GM12801 (cell line): ENCODE results near the gene BZW1.

ENCODE experiments used
- TF ChIP-seq, protein P1 (sequence below): IDR thresholded peaks from one replicate; pipeline ENCODE4 v1.5.1; 2011; ENCODE audit warnings: control low read depth; ENCODE audit not compliant: insufficient read length; ENCODE audit errors: extremely low read depth

The BZW1 gene

DNA sequence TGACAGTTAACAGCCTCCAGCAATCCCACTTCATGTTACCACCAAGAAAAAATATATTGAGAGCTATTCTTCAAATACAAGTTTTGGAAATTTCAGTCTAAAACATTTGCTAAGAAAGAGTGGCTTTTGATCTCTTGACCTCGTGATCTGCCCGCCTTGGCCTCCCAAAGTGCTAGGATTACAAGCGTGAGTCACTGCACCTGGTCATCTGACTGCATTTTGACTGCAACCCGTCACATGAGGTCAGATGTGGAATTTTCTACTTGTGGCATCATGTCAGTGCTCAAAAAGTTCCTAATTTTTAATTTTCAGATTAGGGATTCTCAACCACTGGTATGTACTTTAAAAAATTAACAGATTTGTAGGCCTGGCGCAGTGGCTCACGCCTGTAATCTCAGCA is 61.9 kb downstream of the BZW1 start:
- TF ChIP-seq, protein P1, sequence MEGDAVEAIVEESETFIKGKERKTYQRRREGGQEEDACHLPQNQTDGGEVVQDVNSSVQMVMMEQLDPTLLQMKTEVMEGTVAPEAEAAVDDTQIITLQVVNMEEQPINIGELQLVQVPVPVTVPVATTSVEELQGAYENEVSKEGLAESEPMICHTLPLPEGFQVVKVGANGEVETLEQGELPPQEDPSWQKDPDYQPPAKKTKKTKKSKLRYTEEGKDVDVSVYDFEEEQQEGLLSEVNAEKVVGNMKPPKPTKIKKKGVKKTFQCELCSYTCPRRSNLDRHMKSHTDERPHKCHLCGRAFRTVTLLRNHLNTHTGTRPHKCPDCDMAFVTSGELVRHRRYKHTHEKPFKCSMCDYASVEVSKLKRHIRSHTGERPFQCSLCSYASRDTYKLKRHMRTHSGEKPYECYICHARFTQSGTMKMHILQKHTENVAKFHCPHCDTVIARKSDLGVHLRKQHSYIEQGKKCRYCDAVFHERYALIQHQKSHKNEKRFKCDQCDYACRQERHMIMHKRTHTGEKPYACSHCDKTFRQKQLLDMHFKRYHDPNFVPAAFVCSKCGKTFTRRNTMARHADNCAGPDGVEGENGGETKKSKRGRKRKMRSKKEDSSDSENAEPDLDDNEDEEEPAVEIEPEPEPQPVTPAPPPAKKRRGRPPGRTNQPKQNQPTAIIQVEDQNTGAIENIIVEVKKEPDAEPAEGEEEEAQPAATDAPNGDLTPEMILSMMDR, result no peak
